ENCODE results near the gene VPS11. TPM values are rescaled to one million over a fixed set of nuclear protein-coding genes. Genes with fewer than 3 reads are reported as not detected.

Gene VPS11
- total RNA-seq, 4 donors from 2014 or later = 16.5 to 25.9 (median 20.3) TPM

GRCh38 chr11:119028346-119029068 is 39.1 kb upstream of the VPS11 start:
- H3K36me3 ChIP-seq = peaks cover 0 to 22% of the 10 kb centered on the region in 2 donors
- H3K4me3 ChIP-seq = peak overlapping the region in 3 of 4 donors; percentile 33 to 91 (median 83)
- TF ChIP-seq CTCF (IDR thresholded peaks at IDR 0.05 in 4 of 5, conservative IDR thresholded peaks at IDR 0.05 in 1 of 5) = no peak
- TF ChIP-seq POLR2A (IDR thresholded peaks at IDR 0.05) = no peak
- H3K27ac ChIP-seq = peak overlapping the region; percentile 92 to 98 (median 94)
- peaks cover 68% of the 10 kb centered on the region in 2 donors for H3K4me1 ChIP-seq
- in situ Hi-C loops (cut with MboI; ENCODE audit: low sequenced_read_pairs in 4 of 4) (no loop called here), intact Hi-C loops (cut with DNase I; ENCODE audit: low total_unique reads) (no loop called here)
- H3K9me3 ChIP-seq = no peaks in the 10 kb centered on the region
- ATAC-seq = no peak
- DNase-seq = peak in 1 of 2 donors; percentile 27
- H3K27me3 ChIP-seq = no peaks in the 10 kb centered on the region

GRCh38 chr11:119029069-119029339 is 38.6 kb upstream of the VPS11 start:
- intact Hi-C loops (cut with DNase I; ENCODE audit: low total_unique reads) = no loop called here
- H3K36me3 ChIP-seq = peaks cover 0 to 17% of the 10 kb centered on the region in 2 donors
- TF ChIP-seq CTCF (IDR thresholded peaks at IDR 0.05 in 4 of 5, conservative IDR thresholded peaks at IDR 0.05 in 1 of 5) (no peak), POLR2A (IDR thresholded peaks at IDR 0.05) (no peak)
- in situ Hi-C loops (cut with MboI; ENCODE audit: low sequenced_read_pairs in 4 of 4) = no loop called here
- H3K27me3 ChIP-seq = no peaks in the 10 kb centered on the region
- H3K4me1 ChIP-seq = peaks cover 63 to 64% of the 10 kb centered on the region in 2 donors
- H3K4me3 ChIP-seq = peak overlapping the region; percentile 33 to 94 (median 87)
- peak overlapping the region; percentile 92 to 98 (median 94) for H3K27ac ChIP-seq
- ATAC-seq = no peak
- DNase-seq = no peak
- no peaks in the 10 kb centered on the region for H3K9me3 ChIP-seq

GRCh38 chr11:119029340-119030028 is 38.1 kb upstream of the VPS11 start:
- H3K9me3 ChIP-seq = no peaks in the 10 kb centered on the region
- DNase-seq (peak; percentile 25 to 45), ATAC-seq (peak in 1 of 2 donors; percentile 23)
- H3K27me3 ChIP-seq = no peaks in the 10 kb centered on the region
- peaks cover 58 to 59% of the 10 kb centered on the region in 2 donors for H3K4me1 ChIP-seq
- peak overlapping the region; percentile 83 to 94 (median 91) for H3K4me3 ChIP-seq
- TF ChIP-seq POLR2A (IDR thresholded peaks at IDR 0.05) (peak in 1 of 2 donors; percentile 9), CTCF (IDR thresholded peaks at IDR 0.05 in 4 of 5, conservative IDR thresholded peaks at IDR 0.05 in 1 of 5) (no peak)
- in situ Hi-C loops (cut with MboI; ENCODE audit: low sequenced_read_pairs in 4 of 4) = no loop called here
- intact Hi-C loops (cut with DNase I; ENCODE audit: low total_unique reads) = loop anchor here (1.0 to 5.0 kb wide), 2 partner anchors 31 to 122 kb away; partner anchors contain the start of gene CENATAC
- peak overlapping the region; percentile 92 to 98 (median 94) for H3K27ac ChIP-seq
- H3K36me3 ChIP-seq = peaks cover 0 to 12% of the 10 kb centered on the region in 2 donors

GRCh38 chr11:119030029-119030328 is 37.6 kb upstream of the VPS11 start:
- H3K36me3 ChIP-seq = peaks cover 0 to 7% of the 10 kb centered on the region in 2 donors
- no peak for ATAC-seq
- no peaks in the 10 kb centered on the region for H3K9me3 ChIP-seq
- peak overlapping the region; percentile 83 to 94 (median 91) for H3K4me3 ChIP-seq
- H3K4me1 ChIP-seq = peaks cover 53 to 55% of the 10 kb centered on the region in 2 donors
- no peak for DNase-seq
- H3K27ac ChIP-seq = peak overlapping the region; percentile 92 to 98 (median 94)
- no peak for TF ChIP-seq POLR2A (IDR thresholded peaks at IDR 0.05)
- no peak for TF ChIP-seq CTCF (IDR thresholded peaks at IDR 0.05 in 4 of 5, conservative IDR thresholded peaks at IDR 0.05 in 1 of 5)
- no peaks in the 10 kb centered on the region for H3K27me3 ChIP-seq
- intact Hi-C loops (cut with DNase I; ENCODE audit: low total_unique reads) (loop anchor here (1.0 to 5.0 kb wide), 2 partner anchors 32 to 123 kb away; partner anchors contain the start of gene CENATAC), in situ Hi-C loops (cut with MboI; ENCODE audit: low sequenced_read_pairs in 4 of 4) (no loop called here)
